K562 (cell line): Measurements from ENCODE around the gene ZNF2. TPM values are rescaled to one million over a fixed set of nuclear protein-coding genes. Genes with fewer than 3 reads are reported as not detected.

ENCODE experiments used
- ASH1L ChIP-seq: fragments of 450-650 bp; IDR thresholded peaks from 2 replicates; pipeline ENCODE4 v1.6.1; 2018; ENCODE audit warnings: borderline replicate concordance, mild to moderate bottlenecking, low read depth; ENCODE audit not compliant: partially characterized antibody
- E2F4 ChIP-seq: sonication (generic); formaldehyde crosslinking; IDR thresholded peaks from 2 replicates; pipeline ENCODE4 v1.8.0; 2022; ENCODE audit warnings: mild to moderate bottlenecking, low read depth, missing genetic modification reagents
- E2F5 ChIP-seq: sonication (generic); formaldehyde crosslinking; IDR thresholded peaks from 2 replicates; pipeline ENCODE4 v1.8.0; 2022; ENCODE audit warnings: mild to moderate bottlenecking, missing genetic modification reagents
- ELF2 ChIP-seq: fragments of 250-450 bp; sonication (Bioruptor Pico); IDR thresholded peaks from 2 replicates; pipeline ENCODE4 v1.5.0; 2021; ENCODE audit warnings: mild to moderate bottlenecking
- ELF4 ChIP-seq: fragments of 450-650 bp; formaldehyde crosslinking; IDR thresholded peaks from 2 replicates; pipeline ENCODE4 v1.4.0; 2022; ENCODE audit warnings: missing genetic modification characterization
- FOXA3 ChIP-seq, 2 experiments: fragments of 450-650 bp in 1 of 2; sonication (generic) in 1 of 2; formaldehyde crosslinking; IDR thresholded peaks in 1 of 2; conservative IDR thresholded peaks in 1 of 2; 2 replicates each; pipeline versions ENCODE4 v1.4.0 to v1.8.0; 2020 to 2022; ENCODE audit warnings: mild to moderate bottlenecking in 2 of 2, missing genetic modification reagents in 1 of 2
- HMGXB4 ChIP-seq: sonication (generic); formaldehyde crosslinking; IDR thresholded peaks from 2 replicates; pipeline ENCODE4 v1.8.1; 2023; ENCODE audit warnings: mild to moderate bottlenecking, missing genetic modification reagents
- KDM1A ChIP-seq, 2 experiments: fragments of 450-650 bp; IDR thresholded peaks; 2 replicates each; pipeline ENCODE4 v1.6.1; 2016; ENCODE audit warnings: mild to moderate bottlenecking in 2 of 2
- NCOA6 ChIP-seq: fragments of 450-650 bp; IDR thresholded peaks from 2 replicates; pipeline ENCODE4 v1.6.1; 2017; ENCODE audit warnings: mild to moderate bottlenecking
- RAD51 ChIP-seq: fragments of 450-650 bp; IDR thresholded peaks from 2 replicates; pipeline ENCODE4 v1.7.1; 2016; ENCODE audit warnings: low read depth, mild to moderate bottlenecking, borderline replicate concordance
- RB1 ChIP-seq: fragments of 450-650 bp; IDR thresholded peaks from 2 replicates; pipeline ENCODE4 v1.6.1; 2017; ENCODE audit warnings: low read depth, mild to moderate bottlenecking
- SAFB ChIP-seq: fragments of 200-400 bp; formaldehyde crosslinking; IDR thresholded peaks from 2 replicates; pipeline ENCODE4 v1.6.1; 2017; ENCODE audit warnings: low read depth, low read length, borderline replicate concordance
- SMARCA5 ChIP-seq: fragments of 450-650 bp; IDR thresholded peaks from 2 replicates; pipeline ENCODE4 v1.6.1; 2016
- ZBTB33 ChIP-seq: sonication (generic); formaldehyde crosslinking; IDR thresholded peaks from 2 replicates; pipeline ENCODE4 v1.8.1; 2023; ENCODE audit warnings: mild to moderate bottlenecking, missing genetic modification reagents
- ZC3H8 ChIP-seq: fragments of 450-650 bp; IDR thresholded peaks from 2 replicates; pipeline ENCODE4 v1.6.1; 2017
- ZNF316 ChIP-seq: fragments of 450-650 bp; IDR thresholded peaks from 2 replicates; pipeline ENCODE4 v1.6.1; 2016
- polyA plus RNA-seq, 8 experiments: library from polyadenylated mRNA; depleted of rRNA in 4 of 8; stranded (reverse) in 5 of 8; unstranded in 3 of 8; fragments of >200 nt; fragmentation: Nextera tagmentation in 2 of 8; fragmentation: Illumina TruSeq in 1 of 8; extraction: Ambion mirVana in 2 of 8; extraction: Trizol in 1 of 8; gene quantifications; 2 replicates each; pipeline versions ENCODE4 v1.2.1 to v1.2.3, GENCODE V29; 2011 to 2014; ENCODE audit warnings: inconsistent platforms in 1 of 8, missing spikeins in 1 of 8
- total RNA-seq, 7 experiments: library from RNA; depleted of rRNA in 6 of 7; stranded (reverse); fragments of >200 nt in 6 of 7; fragmentation: Illumina TruSeq in 2 of 7; extraction: Trizol in 2 of 7; gene quantifications; 2 replicates each; pipeline versions ENCODE4 v1.2.1 to v1.2.3, GENCODE V29; 2011 to 2021; ENCODE audit warnings: low replicate concordance in 1 of 7

Gene ZNF2
- total and polyA plus RNA-seq, 9 of the 15 experiments (the other 6 are each of a cell fraction or from before 2014, with no cell fraction given), result 1.6 to 4.5 (median 3.4) TPM

GRCh38 chr2:95166065-95166763 is 605 bp downstream of the ZNF2 start (continued):
- TF ChIP-seq ZNF316 (0 out of 2 replicates have a peak, but pooled peaks have one; percentile 26), ASH1L (no peak), RAD51 (no peak), ELF2 (no peak), E2F5 (CRISPR knock-in tag) (no peak), KDM1A (IDR thresholded peaks at IDR 0.05) (peak; percentile 66 to 80), SMARCA5 (peak; percentile 88; the same call in 1 of the 2 replicates), E2F4 (no peak), HMGXB4 (no peak), NCOA6 (no peak), ZC3H8 (no peak), ZBTB33 (CRISPR knock-in tag) (no peak), RB1 (no peak), FOXA3 (CRISPR knock-in tag; conservative IDR thresholded peaks at IDR 0.05 in 1 of 2, IDR thresholded peaks at IDR 0.05 in 1 of 2) (no peak), ELF4 (CRISPR knock-in tag) (0 out of 2 replicates have a peak, but pooled peaks have one; percentile 7), SAFB (0 out of 2 replicates have a peak, but pooled peaks have one; percentile 1)
